Epithelial cell of esophagus (primary cell): ENCODE measurements around the gene PRKAG1.

ENCODE experiments used
- DNase-seq: peaks from one replicate; pipeline ENCODE4 v3.0.0; 2010; ENCODE audit warnings: low read depth
- H3K4me3 ChIP-seq: 2 replicates; pipeline ENCODE4 v1.5.1; 2011; ENCODE audit warnings: mild to moderate bottlenecking, low read length, control low read depth
- CTCF ChIP-seq: IDR thresholded peaks from 2 replicates; pipeline ENCODE4 v1.5.1; 2011; ENCODE audit warnings: low read depth, mild to moderate bottlenecking, low read length, control low read depth, inconsistent platforms; ENCODE audit not compliant: insufficient read depth; ENCODE audit errors: missing control alignments

Gene PRKAG1

GRCh38 chr12:48954841-48955501 lies 63.6 kb downstream of the PRKAG1 start:
- TF ChIP-seq CTCF = no peak
- no peak overlapping the region for H3K4me3 ChIP-seq
- no peak for DNase-seq

- no peak overlapping the region for H3K4me3 ChIP-seq
- no peak for DNase-seq
- no peak for TF ChIP-seq CTCF
These were observed 64.5 kb downstream of the PRKAG1 start for GRCh38 chr12:48954061-48954460.

- no peak overlapping the region for H3K4me3 ChIP-seq
- TF ChIP-seq CTCF = no peak
- no peak for DNase-seq
These were observed 65.9 kb downstream of the PRKAG1 start for GRCh38 chr12:48952691-48953090.
